Measurements from ENCODE around the gene FAM111B.
"Not testable (repeated sequence)": the region's sequence is repeated elsewhere in the genome, so short reads cannot be mapped to it uniquely, and the experiment has no call there.

The FAM111B gene

DNA sequence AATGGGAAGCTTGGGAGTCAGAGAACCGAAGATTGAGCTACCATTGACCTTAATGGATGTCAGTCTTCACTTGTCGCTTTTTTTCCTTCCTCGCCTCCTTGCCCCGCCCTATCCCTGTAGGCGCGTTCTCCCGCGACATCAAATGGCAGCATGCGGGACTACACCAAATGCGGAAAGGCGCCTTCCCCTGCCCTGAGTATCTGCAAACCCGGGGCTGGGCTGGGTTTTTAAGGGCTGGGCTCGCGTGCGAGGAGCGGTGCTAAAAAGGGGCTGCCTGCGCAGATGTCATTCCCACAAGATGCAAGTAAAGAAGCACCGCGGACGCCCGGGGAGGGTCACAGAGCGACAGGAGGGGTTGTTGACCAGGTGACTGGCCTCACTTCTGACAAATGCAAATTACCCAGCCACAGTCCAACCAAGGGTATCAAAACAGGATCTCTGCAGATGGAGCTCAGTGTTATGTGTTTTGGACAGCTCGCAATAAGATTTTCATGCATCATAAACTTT lies 4.7 kb upstream of the FAM111B start:
- DNase-seq (ENCODE audit: low spot score) = peak; percentile 65

GRCh38 chr11:59107721-59108120 lies 684 bp downstream of the FAM111B start:
- not testable (repeated sequence) for DNase-seq (ENCODE audit: low spot score)

DNA sequence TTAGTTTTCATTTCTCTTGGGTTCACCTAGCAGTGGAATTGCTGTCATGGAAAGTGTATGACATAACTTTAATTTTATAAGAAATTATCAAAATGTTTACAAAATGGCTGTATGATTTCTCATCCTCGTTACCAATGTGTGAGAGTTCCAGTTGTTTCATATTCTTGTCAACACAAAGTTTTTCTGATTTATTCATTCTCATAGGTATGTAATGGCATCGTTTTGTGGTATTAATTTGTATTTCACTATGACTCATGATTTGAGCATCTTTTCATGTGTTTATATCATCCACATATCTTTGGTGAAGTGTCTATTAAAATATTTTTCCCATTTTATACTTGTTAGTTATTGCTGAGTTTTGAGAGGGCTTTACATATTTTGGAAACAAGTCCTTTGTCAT lies 5.5 kb downstream of the FAM111B start:
- DNase-seq (ENCODE audit: low spot score) = peak; percentile 8

GRCh38 chr11:59114344-59114743 lies 7.3 kb downstream of the FAM111B start:
- DNase-seq (ENCODE audit: low spot score) = no peak

DNA sequence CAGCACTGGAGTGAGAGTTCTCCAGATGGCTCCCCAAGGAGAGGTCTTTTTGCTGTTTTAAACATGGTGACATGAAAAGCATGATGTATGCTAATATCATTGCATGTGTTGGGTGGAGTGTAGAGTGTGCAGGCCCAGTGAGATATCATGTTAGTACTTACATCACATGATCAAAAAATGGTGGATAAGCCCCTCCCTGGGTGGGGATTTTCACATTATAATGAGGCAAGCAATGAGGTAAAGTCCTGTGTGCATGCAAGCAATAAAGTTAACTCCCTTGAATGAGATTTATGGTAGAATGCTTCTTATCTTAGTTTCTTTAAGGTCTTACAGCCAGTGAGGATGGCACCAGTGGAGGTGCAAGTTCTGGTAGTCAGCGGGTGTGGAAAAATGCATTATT lies 8.5 kb downstream of the FAM111B start:
- DNase-seq (ENCODE audit: low spot score) = no peak

GRCh38 chr11:59117774-59118173 lies 10.7 kb downstream of the FAM111B start:
- DNase-seq (ENCODE audit: low spot score) = no peak

- DNase-seq (ENCODE audit: low spot score) = no peak
Observed at GRCh38 chr11:59119826-59120225, 12.8 kb downstream of the FAM111B start.

DNA sequence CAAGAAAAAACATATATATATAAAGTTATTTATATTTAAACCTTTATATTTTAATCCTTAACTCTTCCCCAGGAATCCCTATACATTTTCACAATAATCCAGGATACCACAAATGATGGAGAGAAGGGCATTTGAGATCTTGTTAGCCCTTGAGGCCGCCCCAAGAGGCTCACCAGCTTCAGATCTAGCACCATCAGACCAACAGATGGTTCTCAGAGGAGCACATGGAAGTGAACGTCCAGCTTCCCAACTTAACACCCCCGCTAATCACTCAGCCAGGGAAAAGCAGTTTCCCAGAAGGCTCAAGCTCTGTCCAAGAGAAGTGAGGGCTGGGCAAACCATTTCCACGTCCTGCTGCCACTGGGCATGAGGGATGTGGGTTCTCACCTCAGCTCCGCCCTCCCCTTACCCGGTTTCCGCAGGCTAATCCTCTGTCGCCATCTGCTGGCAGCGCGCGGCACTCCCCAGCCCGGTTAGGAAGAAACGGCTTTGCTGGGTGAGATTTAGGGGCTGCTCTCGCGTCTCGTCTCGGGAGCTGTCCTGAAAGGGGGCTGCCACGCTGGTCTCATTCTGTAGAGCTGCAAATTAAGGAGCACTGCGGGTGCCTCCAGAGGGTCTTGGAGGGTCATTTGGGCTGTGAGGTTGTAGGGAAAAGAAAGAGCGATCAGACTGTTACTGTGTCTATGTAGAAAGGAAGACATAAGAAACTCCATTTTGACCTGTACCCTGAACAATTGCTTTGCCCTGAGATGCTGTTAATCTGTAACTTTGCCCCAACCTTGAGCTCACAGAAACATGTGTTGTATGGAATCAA lies 28.8 kb downstream of the FAM111B start:
- DNase-seq (ENCODE audit: low spot score) = peak; percentile 90

DNA sequence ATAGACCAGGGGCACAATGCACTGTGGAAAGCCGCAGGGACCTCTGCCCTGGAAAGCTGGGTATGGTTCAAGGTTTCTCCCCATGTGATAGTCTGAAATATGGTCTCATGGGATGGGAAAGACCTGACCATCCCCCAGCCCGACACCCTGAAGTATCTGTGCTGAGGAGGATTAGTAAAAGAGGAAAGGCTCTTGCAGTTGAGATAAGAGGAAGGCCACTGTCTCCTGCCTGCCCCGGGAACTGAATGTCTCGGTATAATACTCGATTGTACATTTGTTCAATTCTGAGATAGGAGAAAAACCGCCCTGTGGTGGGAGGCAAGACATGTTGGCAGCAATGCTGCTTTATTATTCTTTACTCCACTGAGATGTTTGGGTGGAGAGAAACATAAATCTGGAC lies 29.5 kb downstream of the FAM111B start:
- not testable (repeated sequence) for DNase-seq (ENCODE audit: low spot score)

DNA sequence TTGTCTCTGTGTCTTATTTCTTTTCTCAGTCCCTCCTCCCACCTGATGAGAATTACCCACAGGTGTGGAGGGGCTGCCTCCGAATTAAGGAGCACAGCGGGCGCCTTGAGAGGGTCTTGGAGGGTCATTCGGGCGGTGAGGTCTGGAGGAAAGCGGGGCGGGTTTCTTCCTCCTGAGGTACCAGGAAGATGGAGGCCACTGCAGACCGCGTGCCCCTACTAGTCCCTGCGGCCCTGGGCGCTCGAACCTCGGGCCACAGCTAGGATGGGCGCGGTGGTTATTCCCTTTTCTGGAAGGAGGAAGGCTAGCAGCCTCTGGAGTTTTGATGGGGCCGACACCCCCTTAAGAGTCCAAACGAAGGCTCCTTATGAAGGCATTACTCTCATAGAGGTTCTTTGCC lies 30.2 kb downstream of the FAM111B start:
- no peak for DNase-seq (ENCODE audit: low spot score)

DNA sequence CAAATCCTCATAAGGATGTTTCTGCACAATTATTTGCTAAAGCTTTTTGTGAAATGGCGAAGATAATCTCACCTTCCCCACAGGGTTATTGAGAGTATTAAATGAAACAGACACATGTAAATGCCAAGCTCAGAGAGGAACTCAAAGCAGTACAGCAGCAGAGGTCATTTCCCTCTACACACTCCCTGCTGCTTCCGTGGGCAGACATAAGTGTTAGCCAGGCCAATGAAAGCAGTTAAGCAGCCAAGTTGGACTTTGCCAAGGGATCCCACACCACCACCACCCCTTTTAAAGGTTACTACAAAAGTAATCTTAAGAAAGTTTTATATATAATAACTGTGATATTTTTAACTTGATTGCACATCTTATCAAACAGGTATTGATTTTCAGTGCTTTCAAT lies 31.6 kb downstream of the FAM111B start:
- DNase-seq (ENCODE audit: low spot score) = no peak

DNA sequence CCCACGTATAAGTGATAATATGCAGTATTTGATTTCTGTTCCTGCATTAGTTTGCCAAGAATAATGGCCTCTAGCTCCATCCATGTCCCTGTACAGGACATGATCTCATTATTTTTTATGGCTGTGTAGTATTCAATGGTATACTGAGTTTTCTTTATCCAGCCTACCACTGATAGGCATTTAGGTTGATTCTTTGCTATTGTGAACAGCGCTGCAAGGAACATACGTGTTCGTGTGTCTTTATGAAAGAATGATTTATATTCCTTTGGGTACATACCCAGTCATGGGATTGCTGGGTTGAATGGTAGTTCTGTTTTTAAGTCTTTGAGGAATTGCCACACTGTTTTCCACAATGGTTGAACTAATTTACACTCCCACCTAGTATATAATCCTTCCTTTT lies 34.2 kb downstream of the FAM111B start:
- DNase-seq (ENCODE audit: low spot score) = no peak

- DNase-seq (ENCODE audit: low spot score) = peak; percentile 70
Observed at GRCh38 chr11:59141673-59142460, 34.8 kb downstream of the FAM111B start.

DNA sequence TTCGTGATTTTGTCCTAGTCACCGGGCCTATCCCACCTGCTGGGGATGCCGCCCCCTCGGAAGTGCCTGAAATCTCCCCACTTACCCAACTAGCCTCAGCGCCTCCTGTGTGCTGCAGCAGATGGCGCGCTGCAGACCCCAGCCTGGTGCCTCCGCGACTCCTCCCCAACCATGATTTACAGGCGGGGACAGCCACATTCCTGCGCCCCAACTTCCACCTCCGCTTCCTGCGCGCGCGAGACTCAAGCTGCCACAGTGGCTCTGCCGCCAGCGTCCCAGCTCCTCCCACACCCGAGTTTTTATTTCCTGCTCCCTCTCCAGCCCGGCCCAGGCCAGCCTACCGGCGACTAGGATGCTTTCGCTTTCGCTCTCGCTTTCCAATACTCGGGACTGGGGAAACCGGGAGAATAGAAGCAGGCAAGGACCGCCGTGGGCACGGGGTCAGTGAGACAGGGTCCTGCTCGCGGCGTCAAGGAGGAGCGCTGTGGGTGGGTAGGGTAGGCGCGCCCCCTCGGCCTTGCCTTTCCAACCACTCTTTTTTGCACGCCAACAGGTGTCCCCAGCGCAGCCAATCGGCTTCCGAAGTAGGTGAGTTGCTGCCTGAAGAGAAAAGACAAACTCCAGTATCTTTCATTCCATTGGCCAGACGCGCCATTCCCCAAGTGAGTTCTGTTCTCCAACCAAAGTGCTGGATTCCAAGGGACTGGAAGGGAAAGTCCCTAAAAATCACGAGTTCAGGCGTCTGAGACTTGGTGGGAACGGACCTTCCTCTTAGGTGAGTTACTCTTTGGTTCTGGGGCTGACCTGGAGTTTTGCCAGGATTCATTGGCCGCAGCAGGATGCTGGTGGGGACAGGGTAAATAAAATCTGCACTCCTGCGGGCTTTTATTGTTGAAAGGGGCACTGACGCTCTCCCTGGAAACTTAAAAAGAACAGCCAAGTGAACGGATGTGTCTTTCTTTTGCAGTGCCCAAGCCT lies 35.8 kb downstream of the FAM111B start, which contains the start of gene FAM111A:
FAM111A (plus strand) TSS at position 327 of the 978 bp plus-strand sequence. CDS start 6,017 bp downstream, outside the sequence.
- DNase-seq (ENCODE audit: low spot score) = peak; percentile 92

DNA sequence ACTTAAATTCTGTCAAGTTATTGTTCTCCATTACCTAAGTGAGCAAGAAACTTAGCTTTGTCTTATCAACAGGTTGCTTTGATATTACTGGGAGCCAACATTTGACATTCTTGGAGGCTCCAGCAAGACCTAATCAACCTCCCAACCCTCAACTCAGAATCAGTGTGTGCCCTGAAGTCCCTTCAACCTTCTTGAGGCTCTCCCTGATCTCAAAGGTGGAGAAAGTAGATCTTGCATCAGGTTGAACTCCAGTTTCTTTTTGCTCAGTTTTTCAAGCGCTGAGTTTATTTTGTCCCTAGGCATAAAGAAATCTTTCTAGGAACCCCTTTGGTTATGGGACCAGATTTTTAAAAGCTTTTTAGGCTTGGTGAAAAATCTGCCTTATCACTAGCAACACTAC lies 37.1 kb downstream of the FAM111B start:
- DNase-seq (ENCODE audit: low spot score) = no peak

DNA sequence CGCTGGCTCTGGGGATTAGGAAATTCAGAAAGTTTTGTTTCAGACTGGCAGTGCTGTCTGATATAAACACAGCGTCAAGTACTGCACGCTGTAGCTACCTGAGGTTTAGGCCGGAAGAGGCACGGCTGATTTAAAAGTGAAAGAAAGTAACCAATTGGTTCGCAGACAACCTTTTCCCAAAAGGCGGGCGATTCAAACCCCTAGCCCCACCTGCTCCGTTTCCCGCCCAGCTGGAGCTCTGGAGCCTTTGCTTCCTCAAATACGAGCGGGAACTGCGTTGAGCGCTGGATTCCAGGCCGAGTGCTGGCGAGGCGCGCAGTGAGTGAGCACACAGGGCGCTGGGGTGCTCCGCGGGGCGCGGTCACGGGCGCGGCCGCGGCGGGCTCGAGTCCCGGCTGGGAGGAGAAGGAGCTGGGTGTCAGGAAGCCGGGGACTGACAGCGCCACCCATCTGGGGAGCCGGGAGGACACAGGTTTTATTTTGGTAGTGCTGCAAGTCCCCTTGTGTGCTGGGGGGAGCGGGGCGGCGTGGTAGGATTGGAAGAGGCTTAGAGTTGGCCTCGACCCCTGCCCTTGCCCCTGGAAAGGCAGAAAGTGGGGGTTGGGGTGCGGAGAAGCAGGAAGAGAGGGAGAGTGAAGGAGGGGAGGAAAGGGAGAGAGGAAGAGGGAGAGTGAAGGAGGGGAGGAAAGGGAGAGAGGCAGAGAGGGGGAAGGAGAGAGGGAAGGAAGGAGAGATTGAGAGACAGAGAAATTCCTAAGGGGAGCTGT lies 37.7 kb downstream of the FAM111B start:
- peak; percentile 82 for DNase-seq (ENCODE audit: low spot score)

GRCh38 chr11:59145534-59145933 lies 38.5 kb downstream of the FAM111B start:
- DNase-seq (ENCODE audit: low spot score) = peak; percentile 78

DNA sequence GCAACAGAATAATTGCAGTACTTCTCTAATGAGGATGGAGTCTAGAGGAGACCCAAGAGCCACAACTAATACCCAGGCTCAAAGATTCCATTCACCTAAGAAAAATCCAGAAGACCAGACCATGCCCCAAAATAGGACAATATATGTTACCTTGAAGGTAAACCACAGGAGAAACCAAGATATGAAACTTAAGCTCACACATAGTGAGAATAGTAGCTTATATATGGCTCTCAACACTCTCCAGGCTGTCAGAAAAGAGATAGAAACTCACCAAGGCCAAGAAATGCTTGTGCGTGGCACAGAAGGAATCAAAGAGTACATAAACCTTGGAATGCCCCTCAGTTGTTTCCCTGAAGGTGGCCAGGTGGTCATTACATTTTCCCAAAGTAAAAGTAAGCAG lies 44.7 kb downstream of the FAM111B start:
- no peak for DNase-seq (ENCODE audit: low spot score)

DNA sequence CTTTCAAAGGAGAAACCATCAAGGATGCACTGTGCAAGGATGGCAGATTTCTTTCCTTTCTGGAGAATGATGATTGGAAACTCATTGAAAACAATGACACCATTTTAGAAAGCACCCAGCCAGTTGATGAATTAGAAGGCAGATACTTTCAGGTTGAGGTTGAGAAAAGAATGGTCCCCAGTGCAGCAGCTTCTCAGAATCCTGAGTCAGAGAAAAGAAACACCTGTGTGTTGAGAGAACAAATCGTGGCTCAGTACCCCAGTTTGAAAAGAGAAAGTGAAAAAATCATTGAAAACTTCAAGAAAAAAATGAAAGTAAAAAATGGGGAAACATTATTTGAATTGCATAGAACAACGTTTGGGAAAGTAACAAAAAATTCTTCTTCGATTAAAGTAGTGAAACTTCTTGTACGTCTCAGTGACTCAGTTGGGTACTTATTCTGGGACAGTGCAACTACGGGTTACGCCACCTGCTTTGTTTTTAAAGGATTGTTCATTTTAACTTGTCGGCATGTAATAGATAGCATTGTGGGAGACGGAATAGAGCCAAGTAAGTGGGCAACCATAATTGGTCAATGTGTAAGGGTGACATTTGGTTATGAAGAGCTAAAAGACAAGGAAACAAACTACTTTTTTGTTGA lies 45.4 kb downstream of the FAM111B start:
- DNase-seq (ENCODE audit: low spot score) = no peak

DNA sequence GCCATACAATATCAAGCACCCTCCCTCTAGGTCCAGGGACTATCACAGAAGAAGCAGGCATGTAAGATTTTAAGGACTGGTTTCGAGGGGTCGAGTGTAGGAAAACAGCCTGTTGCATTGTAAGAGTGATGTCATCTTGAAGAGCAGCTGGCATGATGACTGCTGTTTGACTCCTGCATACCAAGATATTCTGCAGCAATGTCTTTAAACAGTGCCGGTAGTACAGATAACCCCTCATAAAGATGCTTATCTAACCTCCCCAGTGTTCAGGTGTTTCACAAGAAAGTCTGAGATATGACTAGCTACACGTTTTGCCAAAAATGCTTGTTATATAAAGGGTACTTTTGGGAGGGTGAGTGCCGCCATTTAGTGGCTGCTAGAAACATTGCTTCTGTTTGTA lies 47.6 kb downstream of the FAM111B start:
- no peak for DNase-seq (ENCODE audit: low spot score)

- DNase-seq (ENCODE audit: low spot score) = no peak
Observed at GRCh38 chr11:59157433-59157832, 50.4 kb downstream of the FAM111B start.
